ENCODE data around the gene COL20A1. TPM values are rescaled to one million over a fixed set of nuclear protein-coding genes. Genes with fewer than 3 reads are reported as not detected.

Gene COL20A1
- total RNA-seq, 1 experiment from 2014 or later: 3.1 TPM

GRCh38 chr20:63258781-63259180 is 34.2 kb upstream of the COL20A1 start:
- Histone ChIP-seq H3K79me2 (ENCODE audit: low read length) (no peaks in the 10 kb centered on the region), H2AFZ (ENCODE audit: low read length) (no peak overlapping the region), H3K4me1 (ENCODE audit: low read length) (no peaks in the 10 kb centered on the region), H3K9me2 (replicated peaks; ENCODE audit: insufficient read depth, low read length) (no peaks in the 10 kb centered on the region), H3K9ac (ENCODE audit: low read length) (no peak overlapping the region), H3K27ac (ENCODE audit: low read length) (no peak overlapping the region), H3K4me3 (ENCODE audit: low read length) (no peak overlapping the region), H3K27me3 (ENCODE audit: low read length) (no peaks in the 10 kb centered on the region), H3K36me3 (ENCODE audit: insufficient read depth, low read length) (no peaks in the 10 kb centered on the region), H4K20me1 (ENCODE audit: insufficient read depth, low read depth, low read length) (no peaks in the 10 kb centered on the region), H3K4me2 (ENCODE audit: low read depth, low read length, poor library complexity, severe bottlenecking) (no peak overlapping the region), H3K9me3 (ENCODE audit: low read length) (no peaks in the 10 kb centered on the region)
- DNase-seq: no peak

- H3K9me2 ChIP-seq (replicated peaks; ENCODE audit: insufficient read depth, low read length): no peaks in the 10 kb centered on the region
- H3K27me3 ChIP-seq (ENCODE audit: low read length): no peaks in the 10 kb centered on the region
- H3K9me3 ChIP-seq (ENCODE audit: low read length): no peaks in the 10 kb centered on the region
- H3K4me2 ChIP-seq (ENCODE audit: low read depth, low read length, poor library complexity, severe bottlenecking): no peak overlapping the region
- no peak overlapping the region for H2AFZ ChIP-seq (ENCODE audit: low read length)
- H3K4me1 ChIP-seq (ENCODE audit: low read length): no peaks in the 10 kb centered on the region
- DNase-seq: no peak
- no peaks in the 10 kb centered on the region for H3K36me3 ChIP-seq (ENCODE audit: insufficient read depth, low read length)
- no peak overlapping the region for H3K27ac ChIP-seq (ENCODE audit: low read length)
- H3K4me3 ChIP-seq (ENCODE audit: low read length): no peak overlapping the region
- no peak overlapping the region for H3K9ac ChIP-seq (ENCODE audit: low read length)
- no peaks in the 10 kb centered on the region for H3K79me2 ChIP-seq (ENCODE audit: low read length)
- H4K20me1 ChIP-seq (ENCODE audit: insufficient read depth, low read depth, low read length): no peaks in the 10 kb centered on the region
Measured at GRCh38 chr20:63259734-63260460, 33.1 kb upstream of the COL20A1 start.

GRCh38 chr20:63260521-63260920 is 32.5 kb upstream of the COL20A1 start:
- H3K9me2 ChIP-seq (replicated peaks; ENCODE audit: insufficient read depth, low read length): no peaks in the 10 kb centered on the region
- H3K36me3 ChIP-seq (ENCODE audit: insufficient read depth, low read length): no peaks in the 10 kb centered on the region
- no peak overlapping the region for H3K9ac ChIP-seq (ENCODE audit: low read length)
- H3K27ac ChIP-seq (ENCODE audit: low read length): no peak overlapping the region
- no peaks in the 10 kb centered on the region for H4K20me1 ChIP-seq (ENCODE audit: insufficient read depth, low read depth, low read length)
- H3K4me3 ChIP-seq (ENCODE audit: low read length): no peak overlapping the region
- no peak overlapping the region for H2AFZ ChIP-seq (ENCODE audit: low read length)
- H3K4me2 ChIP-seq (ENCODE audit: low read depth, low read length, poor library complexity, severe bottlenecking): no peak overlapping the region
- H3K9me3 ChIP-seq (ENCODE audit: low read length): no peaks in the 10 kb centered on the region
- no peaks in the 10 kb centered on the region for H3K4me1 ChIP-seq (ENCODE audit: low read length)
- no peaks in the 10 kb centered on the region for H3K27me3 ChIP-seq (ENCODE audit: low read length)
- H3K79me2 ChIP-seq (ENCODE audit: low read length): no peaks in the 10 kb centered on the region
- DNase-seq: no peak

- H3K4me1 ChIP-seq (ENCODE audit: low read length): no peaks in the 10 kb centered on the region
- no peaks in the 10 kb centered on the region for H3K79me2 ChIP-seq (ENCODE audit: low read length)
- H3K9ac ChIP-seq (ENCODE audit: low read length): no peak overlapping the region
- no peaks in the 10 kb centered on the region for H4K20me1 ChIP-seq (ENCODE audit: insufficient read depth, low read depth, low read length)
- no peaks in the 10 kb centered on the region for H3K9me3 ChIP-seq (ENCODE audit: low read length)
- H2AFZ ChIP-seq (ENCODE audit: low read length): no peak overlapping the region
- no peak for DNase-seq
- H3K9me2 ChIP-seq (replicated peaks; ENCODE audit: insufficient read depth, low read length): no peaks in the 10 kb centered on the region
- no peak overlapping the region for H3K27ac ChIP-seq (ENCODE audit: low read length)
- no peaks in the 10 kb centered on the region for H3K36me3 ChIP-seq (ENCODE audit: insufficient read depth, low read length)
- no peak overlapping the region for H3K4me2 ChIP-seq (ENCODE audit: low read depth, low read length, poor library complexity, severe bottlenecking)
- no peaks in the 10 kb centered on the region for H3K27me3 ChIP-seq (ENCODE audit: low read length)
- H3K4me3 ChIP-seq (ENCODE audit: low read length): no peak overlapping the region
Measured at GRCh38 chr20:63261060-63261794, 31.8 kb upstream of the COL20A1 start.

GRCh38 chr20:63261795-63262528 is 31.0 kb upstream of the COL20A1 start:
- Histone ChIP-seq H3K9ac (ENCODE audit: low read length) (no peak overlapping the region), H3K4me1 (ENCODE audit: low read length) (no peaks in the 10 kb centered on the region), H3K9me3 (ENCODE audit: low read length) (no peaks in the 10 kb centered on the region), H3K27me3 (ENCODE audit: low read length) (no peaks in the 10 kb centered on the region), H3K36me3 (ENCODE audit: insufficient read depth, low read length) (no peaks in the 10 kb centered on the region), H3K27ac (ENCODE audit: low read length) (no peak overlapping the region), H2AFZ (ENCODE audit: low read length) (no peak overlapping the region), H4K20me1 (ENCODE audit: insufficient read depth, low read depth, low read length) (no peaks in the 10 kb centered on the region), H3K79me2 (ENCODE audit: low read length) (no peaks in the 10 kb centered on the region), H3K9me2 (replicated peaks; ENCODE audit: insufficient read depth, low read length) (no peaks in the 10 kb centered on the region), H3K4me3 (ENCODE audit: low read length) (no peak overlapping the region), H3K4me2 (ENCODE audit: low read depth, low read length, poor library complexity, severe bottlenecking) (no peak overlapping the region)
- DNase-seq: no peak

- no peaks in the 10 kb centered on the region for H4K20me1 ChIP-seq (ENCODE audit: insufficient read depth, low read depth, low read length)
- no peak overlapping the region for H3K4me3 ChIP-seq (ENCODE audit: low read length)
- no peaks in the 10 kb centered on the region for H3K27me3 ChIP-seq (ENCODE audit: low read length)
- H3K9ac ChIP-seq (ENCODE audit: low read length): no peak overlapping the region
- no peak overlapping the region for H3K27ac ChIP-seq (ENCODE audit: low read length)
- H3K9me2 ChIP-seq (replicated peaks; ENCODE audit: insufficient read depth, low read length): no peaks in the 10 kb centered on the region
- H2AFZ ChIP-seq (ENCODE audit: low read length): no peak overlapping the region
- no peak for DNase-seq
- no peak overlapping the region for H3K4me2 ChIP-seq (ENCODE audit: low read depth, low read length, poor library complexity, severe bottlenecking)
- H3K79me2 ChIP-seq (ENCODE audit: low read length): no peaks in the 10 kb centered on the region
- H3K9me3 ChIP-seq (ENCODE audit: low read length): no peaks in the 10 kb centered on the region
- no peaks in the 10 kb centered on the region for H3K36me3 ChIP-seq (ENCODE audit: insufficient read depth, low read length)
- no peaks in the 10 kb centered on the region for H3K4me1 ChIP-seq (ENCODE audit: low read length)
Measured at GRCh38 chr20:63262836-63263235, 30.1 kb upstream of the COL20A1 start.

- H2AFZ ChIP-seq (ENCODE audit: low read length): no peak overlapping the region
- H3K9me2 ChIP-seq (replicated peaks; ENCODE audit: insufficient read depth, low read length): no peaks in the 10 kb centered on the region
- DNase-seq: no peak
- no peaks in the 10 kb centered on the region for H3K79me2 ChIP-seq (ENCODE audit: low read length)
- H3K27ac ChIP-seq (ENCODE audit: low read length): no peak overlapping the region
- H3K27me3 ChIP-seq (ENCODE audit: low read length): no peaks in the 10 kb centered on the region
- H3K4me1 ChIP-seq (ENCODE audit: low read length): no peaks in the 10 kb centered on the region
- H3K36me3 ChIP-seq (ENCODE audit: insufficient read depth, low read length): no peaks in the 10 kb centered on the region
- no peak overlapping the region for H3K4me3 ChIP-seq (ENCODE audit: low read length)
- no peaks in the 10 kb centered on the region for H4K20me1 ChIP-seq (ENCODE audit: insufficient read depth, low read depth, low read length)
- H3K9ac ChIP-seq (ENCODE audit: low read length): no peak overlapping the region
- H3K9me3 ChIP-seq (ENCODE audit: low read length): no peaks in the 10 kb centered on the region
- no peak overlapping the region for H3K4me2 ChIP-seq (ENCODE audit: low read depth, low read length, poor library complexity, severe bottlenecking)
Measured at GRCh38 chr20:63264000-63264399, 29.0 kb upstream of the COL20A1 start.

- Histone ChIP-seq H4K20me1 (ENCODE audit: insufficient read depth, low read depth, low read length) (no peaks in the 10 kb centered on the region), H3K79me2 (ENCODE audit: low read length) (no peaks in the 10 kb centered on the region), H2AFZ (ENCODE audit: low read length) (no peak overlapping the region), H3K4me2 (ENCODE audit: low read depth, low read length, poor library complexity, severe bottlenecking) (no peak overlapping the region), H3K9me2 (replicated peaks; ENCODE audit: insufficient read depth, low read length) (no peaks in the 10 kb centered on the region), H3K36me3 (ENCODE audit: insufficient read depth, low read length) (no peaks in the 10 kb centered on the region), H3K4me3 (ENCODE audit: low read length) (no peak overlapping the region), H3K9me3 (ENCODE audit: low read length) (no peaks in the 10 kb centered on the region), H3K27ac (ENCODE audit: low read length) (no peak overlapping the region), H3K9ac (ENCODE audit: low read length) (no peak overlapping the region), H3K27me3 (ENCODE audit: low read length) (no peaks in the 10 kb centered on the region), H3K4me1 (ENCODE audit: low read length) (no peaks in the 10 kb centered on the region)
- DNase-seq: no peak
Measured at GRCh38 chr20:63264519-63264918, 28.5 kb upstream of the COL20A1 start.

Measured in Karpas-422 (cell line).